Measurements from ENCODE around the gene PFN3. TPM values are rescaled to one million over a fixed set of nuclear protein-coding genes. Genes with fewer than 3 reads are reported as not detected.

PFN3 gene
- total RNA-seq, 2 experiments from 2014 or later, result not detected

- ChIA-PET POLR2A (interaction anchor here (0.6 to 1.8 kb wide), 13 partner anchors 18 to 158 kb away, joined by 3 to 8 read pairs (median 4); partner anchors contain the start of gene LMAN2), CTCF (ENCODE audit: unreplicated experiment) (interaction anchor here (0.6 to 3.3 kb wide), 13 partner anchors 13 to 120 kb away, joined by 3 to 25 read pairs (median 3); no protein-coding TSS in a partner anchor)
- peak; percentile 91 for DNase-seq (ENCODE audit: low spot score)
- H3K4me3 ChIP-seq (ENCODE audit: low read depth, low read length, poor library complexity, severe bottlenecking), result no peak overlapping the region
- TF ChIP-seq EZH2phosphoT487 (IDR thresholded peaks at IDR 0.05; ENCODE audit: borderline replicate concordance, low read depth, low read length) (no peak), CTCF (conservative IDR thresholded peaks at IDR 0.05; ENCODE audit: low read length) (peak; percentile 99)
- peak overlapping the region; percentile 84; the same call in 1 of the 2 replicates for H2AFZ ChIP-seq (ENCODE audit: low read length)
- H3K9me3 ChIP-seq (ENCODE audit: low read length), result no peaks in the 10 kb centered on the region
- peak overlapping the region; percentile 72 for H3K27ac ChIP-seq (ENCODE audit: low read depth, low read length, poor library complexity, severe bottlenecking)
- no peaks in the 10 kb centered on the region for H3K79me2 ChIP-seq (ENCODE audit: insufficient read depth, low read depth, low read length)
- no TSS peak for BruUV-seq (replicated peaks)
- H3K36me3 ChIP-seq (ENCODE audit: insufficient read depth, low read length), result no peaks in the 10 kb centered on the region
- H3K9me2 ChIP-seq (ENCODE audit: insufficient read depth, low read length), result no peaks in the 10 kb centered on the region
- no peaks in the 10 kb centered on the region for H4K20me1 ChIP-seq (ENCODE audit: insufficient read depth, low read length)
- H3K4me1 ChIP-seq (ENCODE audit: insufficient read depth, low read length, poor library complexity, severe bottlenecking), result peaks cover 60% of the 10 kb centered on the region
- peak overlapping the region; percentile 67 for H3K4me2 ChIP-seq (ENCODE audit: low read length)
- intact Hi-C loops (cut with micrococcal nuclease; ENCODE audit: unreplicated experiment), result loop anchor here (1.0 to 2.0 kb wide), 6 partner anchors 36 to 106 kb away; partner anchors contain the start of genes GRK6, PDLIM7 and PRR7
These were observed 9.8 kb downstream of the PFN3 start for GRCh38 chr5:177390363-177391300.

- DNase-seq (ENCODE audit: low spot score), result peak; percentile 84
- H2AFZ ChIP-seq (ENCODE audit: low read length), result peak overlapping the region; percentile 84
- H3K79me2 ChIP-seq (ENCODE audit: insufficient read depth, low read depth, low read length), result no peaks in the 10 kb centered on the region
- ChIA-PET POLR2A (interaction anchor here (0.5 to 1.8 kb wide), 23 partner anchors 10 to 119 kb away, joined by 3 to 9 read pairs (median 4); partner anchors contain the start of genes LMAN2, PDLIM7, PRELID1 and RAB24), CTCF (ENCODE audit: unreplicated experiment) (interaction anchor here (0.8 to 3.3 kb wide), 14 partner anchors 10 to 121 kb away, joined by 3 to 25 read pairs (median 4); partner anchors contain the start of gene GRK6)
- BruUV-seq (replicated peaks), result no TSS peak
- H3K36me3 ChIP-seq (ENCODE audit: insufficient read depth, low read length), result no peaks in the 10 kb centered on the region
- no peaks in the 10 kb centered on the region for H4K20me1 ChIP-seq (ENCODE audit: insufficient read depth, low read length)
- H3K4me1 ChIP-seq (ENCODE audit: insufficient read depth, low read length, poor library complexity, severe bottlenecking), result peaks cover 60% of the 10 kb centered on the region
- intact Hi-C loops (cut with micrococcal nuclease; ENCODE audit: unreplicated experiment), result loop anchor here (1.0 to 5.0 kb wide), 8 partner anchors 32 to 277 kb away; partner anchors contain the start of genes GRK6, PDLIM7, PRR7 and RGS14
- H3K4me3 ChIP-seq (ENCODE audit: low read depth, low read length, poor library complexity, severe bottlenecking), result peak overlapping the region; percentile 22
- H3K9me2 ChIP-seq (ENCODE audit: insufficient read depth, low read length), result no peaks in the 10 kb centered on the region
- H3K27ac ChIP-seq (ENCODE audit: low read depth, low read length, poor library complexity, severe bottlenecking), result peak overlapping the region; percentile 72
- TF ChIP-seq EZH2phosphoT487 (IDR thresholded peaks at IDR 0.05; ENCODE audit: borderline replicate concordance, low read depth, low read length) (no peak), CTCF (conservative IDR thresholded peaks at IDR 0.05; ENCODE audit: low read length) (no peak)
- H3K9me3 ChIP-seq (ENCODE audit: low read length), result no peaks in the 10 kb centered on the region
- H3K4me2 ChIP-seq (ENCODE audit: low read length), result peak overlapping the region; percentile 67
These were observed 11.0 kb downstream of the PFN3 start for GRCh38 chr5:177389241-177390169.
